GM12878 (cell line): ENCODE measurements around the gene DOHH. TPM values are rescaled to one million over a fixed set of nuclear protein-coding genes. Genes with fewer than 3 reads are reported as not detected.

Experiments
- ATAC-seq: fragments of 200-7000 bp; cut with Tn5 transposase; 3 replicates; pipeline ENCODE4 v1.9.1; 2020; ENCODE audit warnings: mild to moderate bottlenecking, moderate library complexity
- BruUV-seq: library from RNA; stranded (reverse); fragments of 400-500 nt; replicated peaks from 2 replicates; lab custom pipeline; 2021; lab: Mats Ljungman, UMichigan
- CTCF ChIA-PET: fragments of 300-600 bp; sonication (Branson Sonifier 250); formaldehyde crosslinking; extraction: SDS; loops from one replicate; lab custom pipeline; 2021; ENCODE audit warnings: inconsistent platforms; lab: Yijun Ruan, JAX
- POLR2A ChIA-PET: fragments of 350-600 bp; formaldehyde crosslinking; extraction: SDS; loops from one replicate; lab custom pipeline; 2021; ENCODE audit warnings: inconsistent platforms; lab: Charles Lee
- RAD21 ChIA-PET: fragments of 300-600 bp; sonication (Branson Sonifier 250); formaldehyde crosslinking; loops from one replicate; lab custom pipeline; 2023; ENCODE audit warnings: antibody characterized with exemption; ENCODE audit not compliant: unreplicated experiment; lab: Charles Lee
- SMC1A ChIA-PET: fragments of 300-600 bp; sonication (Branson Sonifier 250); formaldehyde crosslinking; loops from one replicate; lab custom pipeline; 2023; ENCODE audit not compliant: unreplicated experiment, uncharacterized antibody; lab: Charles Lee
- DNase-seq: peaks from one replicate; pipeline ENCODE4 v3.0.0-alpha.2; 2011; ENCODE audit warnings: low read depth, low spot score
- FAIRE-seq: peaks from 3 replicates; lab custom pipeline; 2011; peaks lifted over from hg19 to GRCh38; lab: Jason Lieb, UNC
- H2AFZ ChIP-seq: 2 replicates; pipeline ENCODE4 v1.6.0; 2011; ENCODE audit warnings: low read depth, low read length, control low read depth; ENCODE audit not compliant: control insufficient read depth
- H3K27ac ChIP-seq: 2 replicates; pipeline ENCODE4 v1.5.1; 2011; ENCODE audit warnings: control low read depth; ENCODE audit not compliant: control insufficient read depth, insufficient read depth
- H3K27me3 ChIP-seq, 2 experiments: replicated peaks in 1 of 2; 2 replicates each; pipeline versions ENCODE4 v1.6.0 to v1.6.1; 2011; ENCODE audit warnings: low read length in 1 of 2; ENCODE audit not compliant: control insufficient read depth in 2 of 2, insufficient read depth in 2 of 2
- H3K36me3 ChIP-seq, 2 experiments: 2 replicates each; pipeline ENCODE4 v1.5.1; 2011; ENCODE audit warnings: low read length in 1 of 2; ENCODE audit not compliant: control insufficient read depth in 2 of 2, insufficient read depth in 2 of 2
- H3K4me1 ChIP-seq: 2 replicates; pipeline ENCODE4 v1.6.1; 2011; ENCODE audit warnings: mild to moderate bottlenecking, low read length, moderate library complexity, mixed read lengths; ENCODE audit not compliant: control insufficient read depth, insufficient read depth
- H3K4me2 ChIP-seq: 2 replicates; pipeline ENCODE4 v1.6.0; 2011; ENCODE audit warnings: control low read depth; ENCODE audit not compliant: control insufficient read depth, insufficient read depth
- H3K4me3 ChIP-seq: fragments of 200-600 bp; sonication (generic); 2 replicates; pipeline ENCODE4 v1.5.1; 2016
- H3K79me2 ChIP-seq: 2 replicates; pipeline ENCODE4 v1.6.0; 2011; ENCODE audit warnings: low read length; ENCODE audit not compliant: control insufficient read depth, insufficient read depth
- H3K9ac ChIP-seq: 2 replicates; pipeline ENCODE4 v1.8.0; 2011; ENCODE audit warnings: low read length, control low read depth, mixed read lengths; ENCODE audit not compliant: control insufficient read depth, insufficient read depth
- H3K9me3 ChIP-seq: replicated peaks from 3 replicates; pipeline ENCODE4 v1.5.1; 2011; ENCODE audit warnings: mild to moderate bottlenecking, low read length; ENCODE audit not compliant: control insufficient read depth, insufficient read depth
- H4K20me1 ChIP-seq: 2 replicates; pipeline ENCODE4 v1.6.0; 2011; ENCODE audit not compliant: control insufficient read depth, insufficient read depth
- BMI1 ChIP-seq: fragments of 450-650 bp; IDR thresholded peaks from 2 replicates; pipeline ENCODE4 v1.6.1; 2016; ENCODE audit warnings: mild to moderate bottlenecking, moderate library complexity, borderline replicate concordance
- CHD2 ChIP-seq: IDR thresholded peaks from 2 replicates; pipeline ENCODE4 v1.6.1; 2011; ENCODE audit warnings: low read depth, low read length, improper control_type of control experiment, borderline replicate concordance
- HDAC6 ChIP-seq: fragments of 200-600 bp; sonication (generic); IDR thresholded peaks from one replicate; pipeline ENCODE4 v1.8.0; 2017; ENCODE audit warnings: antibody characterized with exemption; ENCODE audit not compliant: unreplicated experiment
- HDGF ChIP-seq: fragments of 450-650 bp; IDR thresholded peaks from 2 replicates; pipeline ENCODE4 v1.6.1; 2016; ENCODE audit warnings: antibody characterized with exemption
- JUND ChIP-seq: IDR thresholded peaks from 2 replicates; pipeline ENCODE4 v1.6.1; 2012; ENCODE audit warnings: low read depth, mild to moderate bottlenecking, low read length, improper control_type of control experiment, moderate library complexity
- NRF1 ChIP-seq: conservative IDR thresholded peaks from 2 replicates; pipeline ENCODE4 v1.6.1; 2011; ENCODE audit warnings: mild to moderate bottlenecking, low read depth, low read length, improper control_type of control experiment
- POLR2AphosphoS2 ChIP-seq: IDR thresholded peaks from 2 replicates; pipeline ENCODE4 v1.6.1; 2011; ENCODE audit warnings: low read depth, mild to moderate bottlenecking, low read length, improper control_type of control experiment, moderate library complexity
- SRF ChIP-seq, 2 experiments: IDR thresholded peaks; 2 replicates each; pipeline ENCODE4 v1.6.1; 2011; ENCODE audit warnings: low read depth in 2 of 2, low read length in 2 of 2, mild to moderate bottlenecking in 1 of 2, moderate library complexity in 1 of 2
- TCF3 ChIP-seq: IDR thresholded peaks from 2 replicates; pipeline ENCODE4 v1.6.1; 2012; ENCODE audit warnings: low read depth, mild to moderate bottlenecking, low read length, borderline replicate concordance; ENCODE audit not compliant: insufficient read depth
- ZNF207 ChIP-seq: fragments of 450-650 bp; IDR thresholded peaks from 2 replicates; pipeline ENCODE4 v1.6.1; 2014; ENCODE audit warnings: antibody characterized with exemption, mild to moderate bottlenecking, borderline replicate concordance
- ZSCAN29 ChIP-seq: fragments of 450-650 bp; IDR thresholded peaks from 2 replicates; pipeline ENCODE4 v1.6.1; 2017; ENCODE audit warnings: mild to moderate bottlenecking, moderate library complexity
- WGBS: methylation state at CpG from one replicate; pipeline ENCODE4 v1.1.6; 2016; ENCODE audit warnings: low lambda C conversion rate; ENCODE audit not compliant: insufficient replicate concordance, insufficient coverage; ENCODE audit errors: missing lambda C conversion rate; 5-methylcytosine and 5-hydroxymethylcytosine counted together
- in situ Hi-C: fragments of 300-500 bp; cut with MboI; formaldehyde crosslinking; loops from 9 replicates; pipeline ENCODE4 v1.14.3; 2018; ENCODE audit warnings: mixed read lengths
- intact Hi-C: fragments of 100-400 bp; cut with micrococcal nuclease; formaldehyde crosslinking; loops from one replicate; pipeline ENCODE4 v1.14.2; 2022; ENCODE audit not compliant: unreplicated experiment
- polyA plus RNA-seq, 11 experiments: library from polyadenylated mRNA; depleted of rRNA in 4 of 11; unstranded in 6 of 11; stranded (reverse) in 5 of 11; fragments of >200 nt; fragmentation: Nextera tagmentation in 4 of 11; fragmentation: Illumina TruSeq in 1 of 11; extraction: Ambion mirVana in 4 of 11; extraction: Trizol in 1 of 11; gene quantifications; 1 replicate in 1 of 11; 2 replicates in 10 of 11; pipeline versions ENCODE4 v1.2.1 to v1.2.3, GENCODE V29; 2011 to 2016; ENCODE audit warnings: inconsistent platforms in 2 of 11, missing spikeins in 2 of 11, low read depth in 1 of 11
- total RNA-seq, 4 experiments: library from RNA; depleted of rRNA in 3 of 4; stranded (reverse); fragments of >200 nt in 3 of 4; fragmentation: Illumina TruSeq in 1 of 4; extraction: Trizol in 1 of 4; gene quantifications; 2 replicates each; pipeline versions ENCODE4 v1.2.1 to v1.2.3, GENCODE V29; 2013 to 2021
- TF ChIP-seq, protein P1 (sequence below): fragments of 450-650 bp; IDR thresholded peaks from 2 replicates; pipeline ENCODE4 v1.6.1; 2017; ENCODE audit warnings: low read depth, mild to moderate bottlenecking, moderate library complexity
- TF ChIP-seq, protein P2 (sequence below): fragments of 450-650 bp; IDR thresholded peaks from 2 replicates; pipeline ENCODE4 v1.6.1; 2017; ENCODE audit warnings: mild to moderate bottlenecking, moderate library complexity

Gene DOHH
- total and polyA plus RNA-seq, 10 of the 15 experiments (the other 5 are each of a cell fraction or from before 2014, with no cell fraction given), result 0.11 to 28.6 (median 11.7) TPM

DNA sequence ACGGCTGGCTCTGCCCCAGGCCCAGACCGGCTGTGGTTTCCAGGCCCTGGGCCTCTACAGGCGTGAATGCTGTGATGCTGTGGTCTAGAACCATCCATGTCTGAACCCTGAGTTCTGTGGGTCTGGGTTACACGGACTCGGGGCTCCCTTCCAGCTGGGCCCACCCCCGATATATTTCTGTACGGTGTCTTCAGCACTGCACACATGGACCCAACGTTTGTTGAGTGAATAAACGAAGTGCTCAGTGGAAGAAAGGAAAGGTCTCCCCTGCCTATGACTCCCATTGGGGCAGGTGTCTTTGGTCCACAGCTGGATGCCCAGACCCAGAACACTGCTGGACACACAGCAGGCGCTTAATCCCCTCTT is 45.2 kb upstream of the DOHH start:
- TF ChIP-seq JUND (no peak), BMI1 (no peak), ZNF207 (no peak), HDGF (no peak), ZSCAN29 (no peak), NRF1 (no peak), CHD2 (no peak), HDAC6 (no peak), TCF3 (no peak), SRF (IDR thresholded peaks at IDR 0.05; ENCODE audit: low read depth in 2 of 2, low read length in 2 of 2) (no peak), POLR2AphosphoS2 (no peak)
- TF ChIP-seq, protein P1, sequence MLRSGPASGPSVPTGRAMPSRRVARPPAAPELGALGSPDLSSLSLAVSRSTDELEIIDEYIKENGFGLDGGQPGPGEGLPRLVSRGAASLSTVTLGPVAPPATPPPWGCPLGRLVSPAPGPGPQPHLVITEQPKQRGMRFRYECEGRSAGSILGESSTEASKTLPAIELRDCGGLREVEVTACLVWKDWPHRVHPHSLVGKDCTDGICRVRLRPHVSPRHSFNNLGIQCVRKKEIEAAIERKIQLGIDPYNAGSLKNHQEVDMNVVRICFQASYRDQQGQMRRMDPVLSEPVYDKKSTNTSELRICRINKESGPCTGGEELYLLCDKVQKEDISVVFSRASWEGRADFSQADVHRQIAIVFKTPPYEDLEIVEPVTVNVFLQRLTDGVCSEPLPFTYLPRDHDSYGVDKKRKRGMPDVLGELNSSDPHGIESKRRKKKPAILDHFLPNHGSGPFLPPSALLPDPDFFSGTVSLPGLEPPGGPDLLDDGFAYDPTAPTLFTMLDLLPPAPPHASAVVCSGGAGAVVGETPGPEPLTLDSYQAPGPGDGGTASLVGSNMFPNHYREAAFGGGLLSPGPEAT, result no peak
- TF ChIP-seq, protein P2, sequence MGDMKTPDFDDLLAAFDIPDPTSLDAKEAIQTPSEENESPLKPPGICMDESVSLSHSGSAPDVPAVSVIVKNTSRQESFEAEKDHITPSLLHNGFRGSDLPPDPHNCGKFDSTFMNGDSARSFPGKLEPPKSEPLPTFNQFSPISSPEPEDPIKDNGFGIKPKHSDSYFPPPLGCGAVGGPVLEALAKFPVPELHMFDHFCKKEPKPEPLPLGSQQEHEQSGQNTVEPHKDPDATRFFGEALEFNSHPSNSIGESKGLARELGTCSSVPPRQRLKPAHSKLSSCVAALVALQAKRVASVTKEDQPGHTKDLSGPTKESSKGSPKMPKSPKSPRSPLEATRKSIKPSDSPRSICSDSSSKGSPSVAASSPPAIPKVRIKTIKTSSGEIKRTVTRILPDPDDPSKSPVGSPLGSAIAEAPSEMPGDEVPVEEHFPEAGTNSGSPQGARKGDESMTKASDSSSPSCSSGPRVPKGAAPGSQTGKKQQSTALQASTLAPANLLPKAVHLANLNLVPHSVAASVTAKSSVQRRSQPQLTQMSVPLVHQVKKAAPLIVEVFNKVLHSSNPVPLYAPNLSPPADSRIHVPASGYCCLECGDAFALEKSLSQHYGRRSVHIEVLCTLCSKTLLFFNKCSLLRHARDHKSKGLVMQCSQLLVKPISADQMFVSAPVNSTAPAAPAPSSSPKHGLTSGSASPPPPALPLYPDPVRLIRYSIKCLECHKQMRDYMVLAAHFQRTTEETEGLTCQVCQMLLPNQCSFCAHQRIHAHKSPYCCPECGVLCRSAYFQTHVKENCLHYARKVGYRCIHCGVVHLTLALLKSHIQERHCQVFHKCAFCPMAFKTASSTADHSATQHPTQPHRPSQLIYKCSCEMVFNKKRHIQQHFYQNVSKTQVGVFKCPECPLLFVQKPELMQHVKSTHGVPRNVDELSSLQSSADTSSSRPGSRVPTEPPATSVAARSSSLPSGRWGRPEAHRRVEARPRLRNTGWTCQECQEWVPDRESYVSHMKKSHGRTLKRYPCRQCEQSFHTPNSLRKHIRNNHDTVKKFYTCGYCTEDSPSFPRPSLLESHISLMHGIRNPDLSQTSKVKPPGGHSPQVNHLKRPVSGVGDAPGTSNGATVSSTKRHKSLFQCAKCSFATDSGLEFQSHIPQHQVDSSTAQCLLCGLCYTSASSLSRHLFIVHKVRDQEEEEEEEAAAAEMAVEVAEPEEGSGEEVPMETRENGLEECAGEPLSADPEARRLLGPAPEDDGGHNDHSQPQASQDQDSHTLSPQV, result no peak
- no peaks in the 10 kb centered on the region for H3K79me2 ChIP-seq
- H3K4me1 ChIP-seq, result no peaks in the 10 kb centered on the region
- peaks cover 2 to 7% of the 10 kb centered on the region in 2 experiments; a peak in 3 of 4 replicates for H3K36me3 ChIP-seq
- DNase-seq (no peak), ATAC-seq (no peak), FAIRE-seq (no peak)
- H3K4me2 ChIP-seq, result no peak overlapping the region
- H2AFZ ChIP-seq, result no peak overlapping the region
- in situ Hi-C loops, result no loop called here
- H3K9me3 ChIP-seq, result no peaks in the 10 kb centered on the region
- ChIA-PET SMC1A (interaction anchor here (1.0 to 1.1 kb wide), 2 partner anchors 46 to 159 kb away, joined by 3 to 4 read pairs; no protein-coding TSS in a partner anchor), RAD21 (interaction anchor here (1.0 to 1.1 kb wide), 2 partner anchors 11 to 59 kb away, joined by 3 to 4 read pairs; partner anchors contain the start of gene MFSD12), CTCF (interaction anchor here (0.6 to 2.7 kb wide), 16 partner anchors 9 to 669 kb away, joined by 3 to 20 read pairs (median 4); partner anchors contain the start of gene MFSD12), POLR2A (no interaction called here)
- no peak overlapping the region for H3K27ac ChIP-seq
- WGBS, result 52% methylated on average over 10 of the region's 10 CpGs
- intact Hi-C loops, result loop anchor here (1.0 to 5.0 kb wide), 2 partner anchors 73 to 162 kb away; partner anchors contain the start of gene TJP3
- no peaks in the 10 kb centered on the region for H3K27me3 ChIP-seq
- H4K20me1 ChIP-seq, result no peaks in the 10 kb centered on the region
- no peak overlapping the region for H3K4me3 ChIP-seq
- BruUV-seq, result no TSS peak
- H3K9ac ChIP-seq, result no peak overlapping the region
